ENCODE data around the gene ATP6V0B. TPM values are rescaled to one million over a fixed set of nuclear protein-coding genes. Genes with fewer than 3 reads are reported as not detected.

The ATP6V0B gene
- polyA plus RNA-seq, 1 donor from 2014 or later: 580 TPM

Other genes starting within 250 kb of the ATP6V0B start
- 1.4 and 2.2 TPM in 2 replicates for gene ARTN, start 41.2 kb upstream of the ATP6V0B start, polyA plus RNA-seq
- gene IPO13, start 28.0 kb upstream of the ATP6V0B start, polyA plus RNA-seq: 29.8 and 38.4 TPM in 2 replicates
- gene DPH2, start 5.0 kb upstream of the ATP6V0B start, polyA plus RNA-seq: 26.0 and 29.2 TPM in 2 replicates
- gene B4GALT2, start 4.2 kb downstream of the ATP6V0B start, polyA plus RNA-seq: 129 and 147 TPM in 2 replicates
- gene CCDC24, start 16.6 kb downstream of the ATP6V0B start, polyA plus RNA-seq: 16.3 and 16.5 TPM in 2 replicates
- 1.3 and 1.6 TPM in 2 replicates for gene SLC6A9, start 56.5 kb downstream of the ATP6V0B start, polyA plus RNA-seq
- gene KLF17, start 143.9 kb downstream of the ATP6V0B start, polyA plus RNA-seq: not detected in 2 replicates
- gene KLF18, start 166.7 kb downstream of the ATP6V0B start, polyA plus RNA-seq: not detected in 2 replicates
- gene DMAP1, start 238.5 kb downstream of the ATP6V0B start, polyA plus RNA-seq: 46.4 and 55.6 TPM in 2 replicates

Measured in neural cell (in vitro differentiated cells).